ENCODE results near the gene TIMELESS. TPM values are rescaled to one million over a fixed set of nuclear protein-coding genes. Genes with fewer than 3 reads are reported as not detected.

The TIMELESS gene
- total and polyA plus RNA-seq, 4 donors = 5.1 to 17.6 (median 10.3) TPM

DNA sequence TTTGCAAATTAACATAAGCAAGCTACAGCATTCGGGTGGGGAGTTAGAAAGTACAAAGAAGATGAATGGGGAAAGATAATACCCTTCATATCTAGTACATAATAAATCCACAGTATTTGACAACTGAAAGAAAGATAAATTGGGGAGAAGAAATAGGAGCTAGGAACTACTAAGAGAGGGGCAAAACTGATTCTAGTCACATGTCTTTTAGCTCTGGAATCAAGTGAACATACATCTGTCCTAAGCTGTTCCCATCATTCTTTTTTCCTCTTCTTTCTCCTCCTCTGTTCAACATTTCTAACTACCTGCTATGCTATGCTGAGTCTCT lies 71.3 kb downstream of the TIMELESS start:
- H3K27me3 ChIP-seq (ENCODE audit: control insufficient read depth in 4 of 4, insufficient read depth in 4 of 4, low read length in 3 of 4) = no peaks in the 10 kb centered on the region
- WGBS = 59% methylated on average over 1 of the region's 1 CpG
- no peak overlapping the region for H3K4me3 ChIP-seq (ENCODE audit: low read depth in 1 of 3, low read length in 3 of 3)
- peaks cover 0 to 1% (median 0%) of the 10 kb centered on the region in 4 donors for H3K4me1 ChIP-seq (ENCODE audit: control insufficient read depth in 4 of 4, insufficient read depth in 4 of 4, low read length in 3 of 4)
- H3K27ac ChIP-seq (ENCODE audit: low read depth in 1 of 2, low read length in 2 of 2) = no peak overlapping the region
- TF ChIP-seq RXRA (IDR thresholded peaks at IDR 0.05) (no peak), HNF4G (IDR thresholded peaks at IDR 0.05) (no peak), JUND (IDR thresholded peaks at IDR 0.05) (no peak), YY1 (IDR thresholded peaks at IDR 0.05) (no peak)
- no peak for DNase-seq (ENCODE audit: low spot score)
- H3K36me3 ChIP-seq (ENCODE audit: control insufficient read depth in 4 of 4, insufficient read depth in 3 of 4, low read depth in 1 of 4, low read length in 3 of 4) = no peaks in the 10 kb centered on the region
- no peaks in the 10 kb centered on the region for H3K9me3 ChIP-seq (ENCODE audit: control insufficient read depth in 4 of 4, low read length in 3 of 4)
- no peak overlapping the region for H3K9ac ChIP-seq (ENCODE audit: low read depth in 1 of 2, low read length in 2 of 2)

- no peak for DNase-seq (ENCODE audit: low spot score)
- TF ChIP-seq JUND (IDR thresholded peaks at IDR 0.05) (no peak), SP1 (IDR thresholded peaks at IDR 0.05) (no peak), ZBTB33 (IDR thresholded peaks at IDR 0.05) (no peak)
- no peak overlapping the region for H3K27ac ChIP-seq (ENCODE audit: low read depth in 1 of 2, low read length in 2 of 2)
- H3K36me3 ChIP-seq (ENCODE audit: control insufficient read depth in 4 of 4, insufficient read depth in 3 of 4, low read depth in 1 of 4, low read length in 3 of 4) = no peaks in the 10 kb centered on the region
- no peak overlapping the region for H3K4me3 ChIP-seq (ENCODE audit: low read depth in 1 of 3, low read length in 3 of 3)
- H3K27me3 ChIP-seq (ENCODE audit: control insufficient read depth in 4 of 4, insufficient read depth in 4 of 4, low read length in 3 of 4) = no peaks in the 10 kb centered on the region
- no peaks in the 10 kb centered on the region for H3K9me3 ChIP-seq (ENCODE audit: control insufficient read depth in 4 of 4, low read length in 3 of 4)
- no peak overlapping the region for H3K9ac ChIP-seq (ENCODE audit: low read depth in 1 of 2, low read length in 2 of 2)
- peaks cover 0 to 1% (median 0%) of the 10 kb centered on the region in 4 donors for H3K4me1 ChIP-seq (ENCODE audit: control insufficient read depth in 4 of 4, insufficient read depth in 4 of 4, low read length in 3 of 4)
- 81% methylated on average over 4 of the region's 4 CpGs for WGBS
Observed at GRCh38 chr12:56377310-56377988, 71.8 kb downstream of the TIMELESS start.

DNA sequence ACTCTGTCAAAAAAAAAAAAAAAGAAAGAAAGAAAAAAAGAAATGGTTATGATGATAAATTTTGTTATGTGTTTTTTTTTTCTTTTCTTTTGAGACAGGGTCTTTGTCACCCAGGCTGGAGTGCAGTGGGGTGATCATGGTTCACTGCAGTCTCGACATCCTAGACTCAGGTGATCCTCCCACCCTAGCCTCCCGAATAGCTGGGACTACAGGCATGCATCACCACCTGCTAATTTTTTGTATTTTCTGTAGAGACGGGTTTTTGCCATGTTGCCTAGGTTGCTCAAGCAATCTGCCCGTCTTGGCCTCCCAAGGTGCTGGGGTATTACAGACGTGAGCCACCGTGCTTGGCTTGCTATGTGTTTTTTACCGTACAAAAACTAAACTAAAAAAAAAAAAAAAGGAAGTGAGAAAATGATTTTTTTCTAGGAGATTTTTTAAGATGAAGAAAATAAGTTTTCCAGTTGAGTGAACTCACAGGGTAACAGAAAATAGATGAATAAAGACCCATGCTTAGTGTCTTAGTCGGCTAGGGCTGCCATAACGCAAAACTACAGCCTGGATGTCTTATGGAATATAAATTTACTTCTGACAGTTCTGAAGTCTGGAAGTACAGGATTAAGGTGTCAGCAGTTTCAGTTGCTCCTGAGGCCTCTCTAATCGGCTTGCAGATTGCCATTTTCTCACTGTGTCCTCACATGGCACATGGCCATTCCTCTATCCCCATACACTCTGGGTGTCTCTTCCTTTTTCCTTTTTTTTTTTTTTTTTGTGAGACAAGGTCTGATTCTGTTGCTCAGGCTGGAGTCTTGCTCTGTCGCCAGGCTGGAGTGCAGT lies 73.4 kb downstream of the TIMELESS start:
- Histone ChIP-seq H3K27ac (ENCODE audit: low read depth in 1 of 2, low read length in 2 of 2) (no peak overlapping the region), H3K4me1 (ENCODE audit: control insufficient read depth in 4 of 4, insufficient read depth in 4 of 4, low read length in 3 of 4) (peaks cover 0 to 1% (median 0%) of the 10 kb centered on the region in 4 donors), H3K9ac (ENCODE audit: low read depth in 1 of 2, low read length in 2 of 2) (no peak overlapping the region), H3K9me3 (ENCODE audit: control insufficient read depth in 4 of 4, low read length in 3 of 4) (no peaks in the 10 kb centered on the region), H3K4me3 (ENCODE audit: low read depth in 1 of 3, low read length in 3 of 3) (no peak overlapping the region), H3K27me3 (ENCODE audit: control insufficient read depth in 4 of 4, insufficient read depth in 4 of 4, low read length in 3 of 4) (no peaks in the 10 kb centered on the region), H3K36me3 (ENCODE audit: control insufficient read depth in 4 of 4, insufficient read depth in 3 of 4, low read depth in 1 of 4, low read length in 3 of 4) (no peaks in the 10 kb centered on the region)
- no peak for DNase-seq (ENCODE audit: low spot score)
- TF ChIP-seq, protein P1, sequence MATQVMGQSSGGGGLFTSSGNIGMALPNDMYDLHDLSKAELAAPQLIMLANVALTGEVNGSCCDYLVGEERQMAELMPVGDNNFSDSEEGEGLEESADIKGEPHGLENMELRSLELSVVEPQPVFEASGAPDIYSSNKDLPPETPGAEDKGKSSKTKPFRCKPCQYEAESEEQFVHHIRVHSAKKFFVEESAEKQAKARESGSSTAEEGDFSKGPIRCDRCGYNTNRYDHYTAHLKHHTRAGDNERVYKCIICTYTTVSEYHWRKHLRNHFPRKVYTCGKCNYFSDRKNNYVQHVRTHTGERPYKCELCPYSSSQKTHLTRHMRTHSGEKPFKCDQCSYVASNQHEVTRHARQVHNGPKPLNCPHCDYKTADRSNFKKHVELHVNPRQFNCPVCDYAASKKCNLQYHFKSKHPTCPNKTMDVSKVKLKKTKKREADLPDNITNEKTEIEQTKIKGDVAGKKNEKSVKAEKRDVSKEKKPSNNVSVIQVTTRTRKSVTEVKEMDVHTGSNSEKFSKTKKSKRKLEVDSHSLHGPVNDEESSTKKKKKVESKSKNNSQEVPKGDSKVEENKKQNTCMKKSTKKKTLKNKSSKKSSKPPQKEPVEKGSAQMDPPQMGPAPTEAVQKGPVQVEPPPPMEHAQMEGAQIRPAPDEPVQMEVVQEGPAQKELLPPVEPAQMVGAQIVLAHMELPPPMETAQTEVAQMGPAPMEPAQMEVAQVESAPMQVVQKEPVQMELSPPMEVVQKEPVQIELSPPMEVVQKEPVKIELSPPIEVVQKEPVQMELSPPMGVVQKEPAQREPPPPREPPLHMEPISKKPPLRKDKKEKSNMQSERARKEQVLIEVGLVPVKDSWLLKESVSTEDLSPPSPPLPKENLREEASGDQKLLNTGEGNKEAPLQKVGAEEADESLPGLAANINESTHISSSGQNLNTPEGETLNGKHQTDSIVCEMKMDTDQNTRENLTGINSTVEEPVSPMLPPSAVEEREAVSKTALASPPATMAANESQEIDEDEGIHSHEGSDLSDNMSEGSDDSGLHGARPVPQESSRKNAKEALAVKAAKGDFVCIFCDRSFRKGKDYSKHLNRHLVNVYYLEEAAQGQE (IDR thresholded peaks at IDR 0.05) = no peak
- TF ChIP-seq YY1 (IDR thresholded peaks at IDR 0.05) (no peak), JUND (IDR thresholded peaks at IDR 0.05) (no peak), HNF4A (conservative IDR thresholded peaks at IDR 0.05) (no peak), TAF1 (conservative IDR thresholded peaks at IDR 0.05) (no peak), EGR1 (IDR thresholded peaks at IDR 0.05; ENCODE audit: low read depth in 2 of 2) (no peak), FOXA2 (IDR thresholded peaks at IDR 0.05) (no peak), RAD21 (IDR thresholded peaks at IDR 0.05) (no peak), NR2F2 (IDR thresholded peaks at IDR 0.05) (no peak), MAX (IDR thresholded peaks at IDR 0.05) (no peak), GABPA (IDR thresholded peaks at IDR 0.05 in 1 of 2, conservative IDR thresholded peaks at IDR 0.05 in 1 of 2) (no peak), HNF4G (IDR thresholded peaks at IDR 0.05) (no peak), FOXA1 (IDR thresholded peaks at IDR 0.05) (no peak), RXRA (IDR thresholded peaks at IDR 0.05) (no peak), SP1 (IDR thresholded peaks at IDR 0.05) (no peak)
- TF ChIP-seq, protein P2, sequence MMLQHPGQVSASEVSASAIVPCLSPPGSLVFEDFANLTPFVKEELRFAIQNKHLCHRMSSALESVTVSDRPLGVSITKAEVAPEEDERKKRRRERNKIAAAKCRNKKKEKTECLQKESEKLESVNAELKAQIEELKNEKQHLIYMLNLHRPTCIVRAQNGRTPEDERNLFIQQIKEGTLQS (IDR thresholded peaks at IDR 0.05) = no peak
- TF ChIP-seq, protein P3, sequence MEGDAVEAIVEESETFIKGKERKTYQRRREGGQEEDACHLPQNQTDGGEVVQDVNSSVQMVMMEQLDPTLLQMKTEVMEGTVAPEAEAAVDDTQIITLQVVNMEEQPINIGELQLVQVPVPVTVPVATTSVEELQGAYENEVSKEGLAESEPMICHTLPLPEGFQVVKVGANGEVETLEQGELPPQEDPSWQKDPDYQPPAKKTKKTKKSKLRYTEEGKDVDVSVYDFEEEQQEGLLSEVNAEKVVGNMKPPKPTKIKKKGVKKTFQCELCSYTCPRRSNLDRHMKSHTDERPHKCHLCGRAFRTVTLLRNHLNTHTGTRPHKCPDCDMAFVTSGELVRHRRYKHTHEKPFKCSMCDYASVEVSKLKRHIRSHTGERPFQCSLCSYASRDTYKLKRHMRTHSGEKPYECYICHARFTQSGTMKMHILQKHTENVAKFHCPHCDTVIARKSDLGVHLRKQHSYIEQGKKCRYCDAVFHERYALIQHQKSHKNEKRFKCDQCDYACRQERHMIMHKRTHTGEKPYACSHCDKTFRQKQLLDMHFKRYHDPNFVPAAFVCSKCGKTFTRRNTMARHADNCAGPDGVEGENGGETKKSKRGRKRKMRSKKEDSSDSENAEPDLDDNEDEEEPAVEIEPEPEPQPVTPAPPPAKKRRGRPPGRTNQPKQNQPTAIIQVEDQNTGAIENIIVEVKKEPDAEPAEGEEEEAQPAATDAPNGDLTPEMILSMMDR (IDR thresholded peaks at IDR 0.05; ENCODE audit: low read depth, low read length, missing input control) = no peak
- 83% methylated on average over 11 of the region's 11 CpGs for WGBS

Data from liver (tissue), 9 donors.